K562 (cell line): ENCODE results near the gene MAGI3.

Experiments used
- CHD2 ChIP-seq: IDR thresholded peaks from 2 replicates; pipeline ENCODE4 v1.6.1; 2011; ENCODE audit warnings: low read depth, low read length
- FOXA1 ChIP-seq: fragments of 450-650 bp; IDR thresholded peaks from 2 replicates; pipeline ENCODE4 v1.6.1; 2016; ENCODE audit warnings: mild to moderate bottlenecking, borderline replicate concordance
- GABPA ChIP-seq: fragments of 200-800 bp; sonication (Bioruptor generic); conservative IDR thresholded peaks from 2 replicates; pipeline ENCODE4 v1.6.1; 2016; ENCODE audit warnings: low read depth, missing genetic modification characterization, missing compliant biosample characterization
- HIVEP1 ChIP-seq: fragments of 250-450 bp; sonication (Bioruptor Pico); IDR thresholded peaks from 2 replicates; pipeline ENCODE4 v1.4.0; 2020; ENCODE audit warnings: mild to moderate bottlenecking
- MECOM ChIP-seq: fragments of 250-450 bp; sonication (Bioruptor Pico); IDR thresholded peaks from 2 replicates; pipeline ENCODE4 v1.8.0; 2022; ENCODE audit warnings: inconsistent platforms
- MXI1 ChIP-seq: IDR thresholded peaks from 2 replicates; pipeline ENCODE4 v1.6.1; 2011; ENCODE audit warnings: low read depth, mild to moderate bottlenecking, improper control_type of control experiment, low read length
- NR2C2 ChIP-seq, 2 experiments: fragments of 200-800 bp in 1 of 2; sonication (Bioruptor generic) in 1 of 2; sonication (generic) in 1 of 2; formaldehyde crosslinking in 1 of 2; IDR thresholded peaks; 2 replicates each; pipeline versions ENCODE4 v1.6.1 to v1.8.0; 2016 to 2022; ENCODE audit warnings: mild to moderate bottlenecking in 1 of 2, missing compliant biosample characterization in 1 of 2, missing genetic modification characterization in 1 of 2, missing genetic modification reagents in 1 of 2
- PHB2 ChIP-seq: fragments of 450-650 bp; IDR thresholded peaks from 2 replicates; pipeline ENCODE4 v1.6.1; 2017; ENCODE audit warnings: low read depth
- POLR2AphosphoS5 ChIP-seq: IDR thresholded peaks from 2 replicates; pipeline ENCODE4 v1.6.1; 2011; ENCODE audit warnings: mild to moderate bottlenecking, low read depth, low read length, moderate library complexity; ENCODE audit not compliant: control insufficient read depth, insufficient read depth
- RNF2 ChIP-seq: sonication (generic); IDR thresholded peaks from 2 replicates; pipeline ENCODE4 v1.6.1; 2016
- TAF1 ChIP-seq: IDR thresholded peaks from 2 replicates; pipeline ENCODE4 v1.6.1; 2011; ENCODE audit warnings: mild to moderate bottlenecking, low read length, moderate library complexity; ENCODE audit not compliant: insufficient read depth, control insufficient read depth, severe bottlenecking; ENCODE audit errors: extremely low read depth
- TAF15 ChIP-seq: fragments of 200-400 bp; formaldehyde crosslinking; IDR thresholded peaks from 2 replicates; pipeline ENCODE4 v1.6.1; 2017; ENCODE audit warnings: mild to moderate bottlenecking, low read depth, low read length, moderate library complexity
- TF ChIP-seq, protein P1 (sequence below): fragments of 250-450 bp; sonication (Bioruptor Pico); IDR thresholded peaks from 2 replicates; pipeline ENCODE4 v1.4.0; 2020

DNA sequence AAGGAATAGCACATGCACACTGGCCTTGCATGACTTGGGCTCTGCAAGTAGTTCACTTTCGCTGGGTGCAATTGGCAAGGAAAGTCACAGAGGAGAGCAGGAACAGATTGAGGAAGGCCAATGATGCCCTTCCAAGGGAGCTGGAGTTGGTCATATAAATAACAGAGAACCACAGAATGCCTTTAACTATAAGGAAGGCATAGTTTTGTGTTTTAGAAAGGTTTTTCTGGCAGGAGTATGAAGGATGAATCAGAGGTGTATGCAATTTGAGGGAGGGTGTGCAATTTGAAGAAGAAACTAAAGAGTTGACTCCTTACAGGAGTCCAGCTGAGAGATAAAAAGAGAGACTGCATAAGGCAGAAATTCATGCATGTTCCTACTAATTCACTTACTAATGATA is 256.8 kb downstream of the MAGI3 start:
- TF ChIP-seq TAF1, result no peak
- TF ChIP-seq TAF15, result no peak
- no peak for TF ChIP-seq HIVEP1
- TF ChIP-seq FOXA1, result no peak
- TF ChIP-seq POLR2AphosphoS5, result no peak
- TF ChIP-seq GABPA (tag), result no peak
- TF ChIP-seq PHB2, result no peak
- TF ChIP-seq MECOM (CRISPR knock-in tag), result no peak
- no peak for TF ChIP-seq CHD2
- no peak for TF ChIP-seq RNF2
- TF ChIP-seq, protein P1, sequence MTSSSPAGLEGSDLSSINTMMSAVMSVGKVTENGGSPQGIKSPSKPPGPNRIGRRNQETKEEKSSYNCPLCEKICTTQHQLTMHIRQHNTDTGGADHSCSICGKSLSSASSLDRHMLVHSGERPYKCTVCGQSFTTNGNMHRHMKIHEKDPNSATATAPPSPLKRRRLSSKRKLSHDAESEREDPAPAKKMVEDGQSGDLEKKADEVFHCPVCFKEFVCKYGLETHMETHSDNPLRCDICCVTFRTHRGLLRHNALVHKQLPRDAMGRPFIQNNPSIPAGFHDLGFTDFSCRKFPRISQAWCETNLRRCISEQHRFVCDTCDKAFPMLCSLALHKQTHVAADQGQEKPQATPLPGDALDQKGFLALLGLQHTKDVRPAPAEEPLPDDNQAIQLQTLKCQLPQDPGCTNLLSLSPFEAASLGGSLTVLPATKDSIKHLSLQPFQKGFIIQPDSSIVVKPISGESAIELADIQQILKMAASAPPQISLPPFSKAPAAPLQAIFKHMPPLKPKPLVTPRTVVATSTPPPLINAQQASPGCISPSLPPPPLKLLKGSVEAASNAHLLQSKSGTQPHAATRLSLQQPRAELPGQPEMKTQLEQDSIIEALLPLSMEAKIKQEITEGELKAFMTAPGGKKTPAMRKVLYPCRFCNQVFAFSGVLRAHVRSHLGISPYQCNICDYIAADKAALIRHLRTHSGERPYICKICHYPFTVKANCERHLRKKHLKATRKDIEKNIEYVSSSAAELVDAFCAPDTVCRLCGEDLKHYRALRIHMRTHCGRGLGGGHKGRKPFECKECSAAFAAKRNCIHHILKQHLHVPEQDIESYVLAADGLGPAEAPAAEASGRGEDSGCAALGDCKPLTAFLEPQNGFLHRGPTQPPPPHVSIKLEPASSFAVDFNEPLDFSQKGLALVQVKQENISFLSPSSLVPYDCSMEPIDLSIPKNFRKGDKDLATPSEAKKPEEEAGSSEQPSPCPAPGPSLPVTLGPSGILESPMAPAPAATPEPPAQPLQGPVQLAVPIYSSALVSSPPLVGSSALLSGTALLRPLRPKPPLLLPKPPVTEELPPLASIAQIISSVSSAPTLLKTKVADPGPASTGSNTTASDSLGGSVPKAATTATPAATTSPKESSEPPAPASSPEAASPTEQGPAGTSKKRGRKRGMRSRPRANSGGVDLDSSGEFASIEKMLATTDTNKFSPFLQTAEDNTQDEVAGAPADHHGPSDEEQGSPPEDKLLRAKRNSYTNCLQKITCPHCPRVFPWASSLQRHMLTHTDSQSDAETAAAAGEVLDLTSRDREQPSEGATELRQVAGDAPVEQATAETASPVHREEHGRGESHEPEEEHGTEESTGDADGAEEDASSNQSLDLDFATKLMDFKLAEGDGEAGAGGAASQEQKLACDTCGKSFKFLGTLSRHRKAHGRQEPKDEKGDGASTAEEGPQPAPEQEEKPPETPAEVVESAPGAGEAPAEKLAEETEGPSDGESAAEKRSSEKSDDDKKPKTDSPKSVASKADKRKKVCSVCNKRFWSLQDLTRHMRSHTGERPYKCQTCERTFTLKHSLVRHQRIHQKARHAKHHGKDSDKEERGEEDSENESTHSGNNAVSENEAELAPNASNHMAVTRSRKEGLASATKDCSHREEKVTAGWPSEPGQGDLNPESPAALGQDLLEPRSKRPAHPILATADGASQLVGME (CRISPR knock-in tag), result no peak
- no peak for TF ChIP-seq MXI1
- no peak for TF ChIP-seq NR2C2 (CRISPR knock-in tag; IDR thresholded peaks at IDR 0.05)
- TF ChIP-seq NR2C2 (tag; IDR thresholded peaks at IDR 0.05), result no peak
